A549 (cell line): Measurements from ENCODE around the gene GPR32. TPM values are rescaled to one million over a fixed set of nuclear protein-coding genes. Genes with fewer than 3 reads are reported as not detected.

Experiments
- CEBPB ChIP-seq, 2 experiments: fragments of >200 bp in 1 of 2; sonication (Bioruptor Twin) in 1 of 2; formaldehyde crosslinking in 1 of 2; IDR thresholded peaks; 2 replicates each; pipeline ENCODE4 v1.6.1; 2012 to 2016
- E2F6 ChIP-seq: IDR thresholded peaks from 2 replicates; pipeline ENCODE4 v1.6.1; 2012; ENCODE audit warnings: low read depth, borderline replicate concordance
- EHMT2 ChIP-seq: fragments of 200-600 bp; sonication (generic); IDR thresholded peaks from 2 replicates; pipeline ENCODE4 v1.6.1; 2016; ENCODE audit warnings: antibody characterized with exemption, low read depth, mild to moderate bottlenecking, moderate library complexity
- ELK1 ChIP-seq: fragments of 150-350 bp; IDR thresholded peaks from 2 replicates; pipeline ENCODE4 v1.6.1; 2014; ENCODE audit warnings: low read depth, mild to moderate bottlenecking, low read length
- FOSB ChIP-seq: fragments of 250-450 bp; sonication (Bioruptor Pico); IDR thresholded peaks from 2 replicates; pipeline ENCODE4 v1.5.0; 2020; ENCODE audit warnings: mild to moderate bottlenecking, moderate library complexity
- FOXS1 ChIP-seq: fragments of 250-450 bp; sonication (Bioruptor Pico); IDR thresholded peaks from 2 replicates; pipeline ENCODE4 v1.5.0; 2020; ENCODE audit warnings: mild to moderate bottlenecking, moderate library complexity
- GATA3 ChIP-seq: IDR thresholded peaks from 2 replicates; pipeline ENCODE4 v1.6.1; 2012; ENCODE audit warnings: borderline replicate concordance
- HDAC2 ChIP-seq: fragments of 200-600 bp; sonication (generic); IDR thresholded peaks from 2 replicates; pipeline ENCODE4 v1.6.1; 2016
- HOXA7 ChIP-seq: fragments of 250-450 bp; sonication (Bioruptor Pico); IDR thresholded peaks from 2 replicates; pipeline ENCODE4 v1.5.0; 2020; ENCODE audit warnings: mild to moderate bottlenecking, moderate library complexity
- HOXB13 ChIP-seq: fragments of 250-450 bp; sonication (Bioruptor Pico); IDR thresholded peaks from 2 replicates; pipeline ENCODE4 v1.5.0; 2020; ENCODE audit warnings: low read depth, mild to moderate bottlenecking, moderate library complexity
- JUN ChIP-seq, 2 experiments: fragments of >200 bp; sonication (Bioruptor Twin); formaldehyde crosslinking; IDR thresholded peaks; 2 replicates in 1 of 2; 3 replicates in 1 of 2; pipeline ENCODE4 v1.6.1; 2016 to 2017
- KDM5A ChIP-seq: fragments of 200-600 bp; sonication (generic); IDR thresholded peaks from 2 replicates; pipeline ENCODE4 v1.6.1; 2016; ENCODE audit warnings: antibody characterized with exemption, mild to moderate bottlenecking
- PBX3 ChIP-seq: IDR thresholded peaks from 2 replicates; pipeline ENCODE4 v1.6.1; 2012
- POLR2AphosphoS2 ChIP-seq: conservative IDR thresholded peaks from 2 replicates; pipeline ENCODE4 v1.6.1; 2012; ENCODE audit warnings: low read length, improper control_type of control experiment, inconsistent platforms
- RCOR1 ChIP-seq: fragments of 150-350 bp; IDR thresholded peaks from 2 replicates; pipeline ENCODE4 v1.6.1; 2014; ENCODE audit warnings: antibody characterized with exemption, low read length, low read depth
- REST ChIP-seq: fragments of 200-600 bp; sonication (generic); IDR thresholded peaks from 2 replicates; pipeline ENCODE4 v1.6.1; 2016; ENCODE audit warnings: antibody characterized with exemption, mild to moderate bottlenecking, moderate library complexity
- RFX5 ChIP-seq: fragments of 450-650 bp; IDR thresholded peaks from 2 replicates; pipeline ENCODE4 v1.7.1; 2014; ENCODE audit warnings: antibody characterized with exemption, mild to moderate bottlenecking, moderate library complexity
- RNF2 ChIP-seq: fragments of 200-600 bp; sonication (generic); IDR thresholded peaks from 2 replicates; pipeline ENCODE4 v1.6.1; 2016; ENCODE audit warnings: low read depth, mild to moderate bottlenecking, antibody characterized with exemption, moderate library complexity, borderline replicate concordance
- TP53 ChIP-seq: fragments of 250-450 bp; sonication (Bioruptor Pico); IDR thresholded peaks from 2 replicates; pipeline ENCODE4 v1.5.0; 2021; ENCODE audit warnings: mild to moderate bottlenecking, moderate library complexity
- USF2 ChIP-seq: fragments of 450-650 bp; IDR thresholded peaks from 2 replicates; pipeline ENCODE4 v1.6.1; 2014; ENCODE audit warnings: antibody characterized with exemption
- polyA plus RNA-seq, 4 experiments: library from polyadenylated mRNA; depleted of rRNA in 3 of 4; stranded (reverse); fragments of >200 nt; fragmentation: RNase III in 1 of 4; extraction: RNeasy Plus Mini Kit Qiagen cat#74134 plus additional on column Dnase treatment in 1 of 4; gene quantifications; 2 replicates in 3 of 4; 3 replicates in 1 of 4; pipeline ENCODE4 v1.2.3, GENCODE V29; 2011 to 2017

Gene GPR32
- polyA plus RNA-seq, 2 of the 4 experiments (the other 2 are of a cell fraction), result not detected

GRCh38 chr19:50724522-50725217 is 45.6 kb upstream of the GPR32 start (continued):
- TF ChIP-seq ELK1, result no peak
- TF ChIP-seq JUN (IDR thresholded peaks at IDR 0.05), result peak; percentile 80 to 84; a peak in 4 of 5 replicates
- TF ChIP-seq RFX5, result no peak
- no peak for TF ChIP-seq HDAC2
- TF ChIP-seq HOXB13 (CRISPR knock-in tag), result no peak
- TF ChIP-seq RNF2, result no peak
- no peak for TF ChIP-seq CEBPB (IDR thresholded peaks at IDR 0.05)
- no peak for TF ChIP-seq FOSB
- no peak for TF ChIP-seq KDM5A
- peak; percentile 67; the same call in 1 of the 2 replicates for TF ChIP-seq E2F6
- no peak for TF ChIP-seq POLR2AphosphoS2
- no peak; the same call in 1 of the 2 replicates for TF ChIP-seq USF2
- no peak for TF ChIP-seq HOXA7
- peak; percentile 84 for TF ChIP-seq REST
- no peak; the same call in 1 of the 2 replicates for TF ChIP-seq GATA3
- TF ChIP-seq PBX3, result no peak; the same call in 1 of the 2 replicates
- peak; percentile 29; the same call in 1 of the 2 replicates for TF ChIP-seq TP53 (CRISPR knock-in tag)
- no peak for TF ChIP-seq EHMT2
- no peak for TF ChIP-seq FOXS1
- TF ChIP-seq RCOR1, result no peak
